ENCODE measurements around the gene CTNND2. TPM values are rescaled to one million over a fixed set of nuclear protein-coding genes. Genes with fewer than 3 reads are reported as not detected.

The CTNND2 gene
- total and polyA plus RNA-seq, 9 of the 15 experiments (the other 6 are each of a cell fraction or from before 2014, with no cell fraction given): 0.03 to 0.35 TPM; not detected in 7

- H3K9me1 ChIP-seq (ENCODE audit: control insufficient read depth, insufficient read depth, low read length): no peaks in the 10 kb centered on the region
- peaks cover 3% of the 10 kb centered on the region; the same call in 1 of the 2 replicates for H3K9me3 ChIP-seq (replicated peaks; ENCODE audit: control insufficient read depth, insufficient read depth, low read depth, low read length)
- 0% methylated on average over 5 of the region's 5 CpGs for WGBS (ENCODE audit: insufficient coverage, low coverage, missing lambda C conversion rate)
- POLR2A ChIA-PET: no interaction called here
- DNase-seq (ENCODE audit: extremely low read depth in 1 of 4, low spot score in 3 of 4) (no peak), ATAC-seq (no peak), FAIRE-seq (no peak)
- CTCF ChIA-PET (ENCODE audit: low intra/inter-chr PET ratio): no interaction called here
- H4K20me1 ChIP-seq (replicated peaks; ENCODE audit: control insufficient read depth, insufficient read depth, low read length): no peaks in the 10 kb centered on the region
- no TSS peak for BruUV-seq (replicated peaks)
- H3K4me1 ChIP-seq (replicated peaks in 1 of 2; ENCODE audit: control insufficient read depth in 2 of 2, insufficient read depth in 2 of 2, low read length in 2 of 2): no peaks in the 10 kb centered on the region
- H3K27me3 ChIP-seq (ENCODE audit: control insufficient read depth in 2 of 2, insufficient read depth in 2 of 2, low read length in 2 of 2): no peaks in the 10 kb centered on the region
- no peak overlapping the region for H3K4me3 ChIP-seq
- H3K79me2 ChIP-seq (ENCODE audit: control insufficient read depth, insufficient read depth, low read length): no peaks in the 10 kb centered on the region
- H3K36me3 ChIP-seq (ENCODE audit: control insufficient read depth, insufficient read depth, low read length): no peaks in the 10 kb centered on the region
- no peak for TF ChIP-seq BCLAF1 (IDR thresholded peaks at IDR 0.05; ENCODE audit: borderline replicate concordance in 1 of 2, control insufficient read depth in 1 of 2, low read depth in 2 of 2, low read length in 1 of 2)
- no peak for TF ChIP-seq ZNF584 (CRISPR knock-in tag; IDR thresholded peaks at IDR 0.05; ENCODE audit: low read depth)
- TF ChIP-seq KLF6 (CRISPR knock-in tag; IDR thresholded peaks at IDR 0.05; ENCODE audit: borderline replicate concordance): no peak
- no peak for TF ChIP-seq POLR3G (IDR thresholded peaks at IDR 0.05; ENCODE audit: extremely low read depth, insufficient read length, insufficient replicate concordance)
- TF ChIP-seq ZNF134 (CRISPR knock-in tag; conservative IDR thresholded peaks at IDR 0.05): no peak
- no peak for TF ChIP-seq ATF7 (IDR thresholded peaks at IDR 0.05)
- TF ChIP-seq TCF3 (CRISPR knock-in tag; IDR thresholded peaks at IDR 0.05): no peak
- TF ChIP-seq SAFB (IDR thresholded peaks at IDR 0.05; ENCODE audit: borderline replicate concordance, low read depth, low read length): no peak
- TF ChIP-seq MCM7 (IDR thresholded peaks at IDR 0.05): no peak
- TF ChIP-seq GABPB2 (CRISPR knock-in tag; conservative IDR thresholded peaks at IDR 0.05): no peak
- no peak for TF ChIP-seq NCOA4 (IDR thresholded peaks at IDR 0.05; ENCODE audit: partially characterized antibody)
- TF ChIP-seq SIN3B (IDR thresholded peaks at IDR 0.05; ENCODE audit: low read depth): no peak
- in situ Hi-C loops (cut with MboI) (no loop called here), intact Hi-C loops (cut with micrococcal nuclease) (no loop called here)
- H3K9ac ChIP-seq (ENCODE audit: insufficient read depth in 1 of 2, low read depth in 2 of 2, low read length in 2 of 2): no peak overlapping the region
- H3K4me2 ChIP-seq (ENCODE audit: insufficient read depth, low read length): no peak overlapping the region
- H2AFZ ChIP-seq (ENCODE audit: low read depth, low read length): no peak overlapping the region
- H3K27ac ChIP-seq (ENCODE audit: extremely low read depth, low read depth, low read length): no peak overlapping the region
These were observed 294.5 kb downstream of the CTNND2 start for GRCh38 chr5:11609570-11610303.

Data from K562 (cell line).